OCI-M2 (cell line): Measurements from ENCODE around the gene MAP2K4.
"Not testable (repeated sequence)": the region's sequence is repeated elsewhere in the genome, so short reads cannot be mapped to it uniquely, and the experiment has no call there.

ENCODE experiments used
- DNase-seq: peaks from one replicate; lab custom pipeline; 2025; ENCODE audit not compliant: unreplicated experiment; lab: John Stamatoyannopoulos, UW

MAP2K4 gene

DNA sequence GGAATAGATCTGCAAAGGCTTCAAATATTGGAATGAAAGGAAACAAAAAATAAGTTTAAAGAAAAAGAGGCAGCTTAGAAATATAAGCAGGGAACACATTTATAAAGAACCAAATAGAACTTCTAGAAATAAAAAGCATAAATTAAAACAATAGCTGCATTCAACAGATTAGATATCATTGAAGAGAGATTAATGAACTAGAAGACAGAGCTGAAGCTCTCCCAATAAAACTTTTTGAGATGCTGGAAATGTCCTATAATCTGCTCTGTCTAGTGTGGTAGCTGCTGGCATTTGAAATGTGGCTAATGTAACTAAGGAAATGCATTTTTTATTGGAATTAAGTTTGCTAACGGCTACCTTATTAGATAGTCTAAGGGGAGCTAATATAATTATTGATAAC is 115.6 kb downstream of the MAP2K4 start:
- DNase-seq, result no peak

DNA sequence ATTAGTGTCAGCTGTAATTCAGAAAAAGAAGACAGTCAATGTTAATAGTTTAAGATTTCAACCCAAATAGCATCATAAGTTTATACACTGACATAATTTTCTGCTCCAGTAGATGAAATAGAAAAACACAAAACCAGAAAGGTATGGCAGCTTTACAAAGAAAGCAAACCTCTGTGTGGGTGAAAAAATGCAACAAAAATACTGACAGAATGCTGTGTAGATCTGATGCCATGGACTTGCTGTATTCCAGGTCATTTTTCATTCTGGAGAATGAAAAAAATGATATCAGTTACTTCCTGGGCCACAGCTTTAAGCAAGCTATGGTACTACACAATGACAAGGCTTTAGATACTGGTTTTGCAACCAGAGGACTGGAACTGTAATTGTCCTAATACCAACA is 116.0 kb downstream of the MAP2K4 start:
- no peak for DNase-seq

DNA sequence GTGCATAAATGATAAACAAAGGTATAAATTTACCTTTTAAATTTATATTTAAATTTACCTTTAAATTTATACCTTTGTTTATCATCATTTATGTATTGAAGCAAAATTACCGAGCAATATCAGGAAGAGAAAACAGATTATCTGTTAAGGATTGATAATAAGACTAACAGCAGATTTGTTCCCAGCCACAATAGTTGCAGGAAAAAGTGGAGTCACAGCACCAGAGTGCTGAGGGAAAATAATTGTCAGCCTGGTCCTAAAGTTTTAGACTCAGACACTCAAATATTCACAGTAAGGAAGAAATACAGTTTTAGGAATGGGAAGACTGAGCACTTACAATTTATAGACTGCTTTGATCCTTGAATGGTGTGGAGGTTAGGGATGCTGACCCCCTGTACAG is 117.2 kb downstream of the MAP2K4 start:
- no peak for DNase-seq

DNA sequence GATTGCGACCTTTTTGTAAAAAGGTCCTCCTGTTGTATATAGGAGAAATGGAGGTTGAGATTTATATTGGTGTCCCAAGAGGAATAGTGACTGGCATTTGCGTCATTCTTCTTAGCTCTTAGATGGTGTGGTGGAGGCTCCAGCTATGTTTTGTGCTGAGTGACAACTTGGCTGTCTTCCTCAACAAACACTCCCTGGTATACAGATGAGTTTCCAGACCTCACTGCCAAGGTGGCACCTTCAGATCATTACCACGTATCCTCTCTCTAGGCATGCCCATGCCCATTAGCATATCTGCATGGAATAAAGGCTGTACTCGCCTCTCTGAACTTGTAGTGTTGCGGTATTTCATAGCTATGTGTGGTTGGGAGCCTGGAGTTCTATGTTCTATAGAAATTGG is 120.0 kb downstream of the MAP2K4 start:
- DNase-seq, result no peak

DNA sequence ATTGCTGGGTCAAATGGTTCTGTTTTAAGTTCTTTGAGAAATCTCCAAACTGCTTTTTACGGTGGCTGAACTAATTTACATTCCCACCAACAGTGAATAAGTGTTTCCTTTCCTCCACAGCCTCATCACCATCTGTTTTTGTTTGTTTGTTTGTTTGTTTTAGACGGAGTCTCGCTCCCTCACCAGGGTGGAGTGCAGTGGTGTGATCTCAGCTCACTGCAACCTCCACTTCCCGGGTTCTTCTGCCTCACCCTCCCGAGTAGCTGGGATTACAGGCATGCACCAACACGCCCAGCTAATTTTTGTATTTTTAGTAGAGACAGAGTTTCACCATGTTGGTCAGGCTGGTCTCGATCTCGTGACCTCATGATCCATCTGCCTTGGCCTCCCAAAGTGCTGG is 141.5 kb downstream of the MAP2K4 start:
- DNase-seq, result not testable (repeated sequence)

DNA sequence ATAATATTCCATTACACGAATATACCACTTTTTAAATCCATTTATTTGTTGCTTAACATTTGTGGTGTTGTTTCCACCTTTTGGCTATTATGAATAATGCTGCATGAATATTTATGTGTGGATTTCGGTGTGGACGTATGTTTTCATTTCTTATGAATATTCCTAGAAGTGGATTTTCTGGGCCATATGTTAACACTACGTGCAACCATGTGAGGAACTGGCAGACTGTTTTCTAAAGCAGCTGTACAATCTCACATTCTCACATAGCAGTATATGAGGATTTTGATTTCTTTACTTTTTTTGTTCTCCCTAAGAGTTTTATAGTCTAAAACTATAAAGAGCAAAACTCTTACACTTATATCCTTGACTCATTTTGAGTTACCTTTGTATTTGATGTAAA is 143.4 kb downstream of the MAP2K4 start:
- no peak for DNase-seq

DNA sequence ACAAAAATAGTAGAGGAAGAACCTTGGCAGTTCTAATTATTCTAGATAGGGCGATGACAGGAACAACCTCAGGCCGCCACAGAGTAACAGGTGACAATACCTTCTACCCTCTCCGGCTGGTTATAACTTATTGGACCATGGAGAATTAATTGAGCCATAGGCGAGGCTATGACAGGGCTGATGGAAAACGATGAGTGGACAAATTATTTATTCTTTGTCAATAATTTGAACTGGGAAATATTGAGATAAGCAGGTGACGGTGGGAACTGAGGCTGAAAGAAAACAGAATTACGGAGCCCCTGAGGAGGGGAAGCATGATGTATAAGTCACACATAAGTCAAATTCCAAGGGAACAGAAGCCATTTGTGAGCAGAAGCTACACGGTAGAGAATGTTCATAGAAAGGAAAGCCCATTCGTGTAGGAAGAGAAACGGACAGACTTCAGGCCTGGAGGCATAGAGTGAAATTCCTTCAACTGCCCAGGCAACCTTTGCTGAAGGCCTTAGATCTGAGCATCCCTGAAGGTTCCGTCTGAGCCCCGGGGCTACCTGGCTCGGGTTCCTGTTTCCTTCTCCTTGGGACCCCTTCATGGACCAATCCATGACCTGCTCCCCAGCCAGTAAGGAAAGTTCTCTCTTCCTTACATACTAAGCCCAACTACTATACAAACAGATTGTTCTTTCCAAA is 158.1 kb downstream of the MAP2K4 start:
- DNase-seq, result no peak

DNA sequence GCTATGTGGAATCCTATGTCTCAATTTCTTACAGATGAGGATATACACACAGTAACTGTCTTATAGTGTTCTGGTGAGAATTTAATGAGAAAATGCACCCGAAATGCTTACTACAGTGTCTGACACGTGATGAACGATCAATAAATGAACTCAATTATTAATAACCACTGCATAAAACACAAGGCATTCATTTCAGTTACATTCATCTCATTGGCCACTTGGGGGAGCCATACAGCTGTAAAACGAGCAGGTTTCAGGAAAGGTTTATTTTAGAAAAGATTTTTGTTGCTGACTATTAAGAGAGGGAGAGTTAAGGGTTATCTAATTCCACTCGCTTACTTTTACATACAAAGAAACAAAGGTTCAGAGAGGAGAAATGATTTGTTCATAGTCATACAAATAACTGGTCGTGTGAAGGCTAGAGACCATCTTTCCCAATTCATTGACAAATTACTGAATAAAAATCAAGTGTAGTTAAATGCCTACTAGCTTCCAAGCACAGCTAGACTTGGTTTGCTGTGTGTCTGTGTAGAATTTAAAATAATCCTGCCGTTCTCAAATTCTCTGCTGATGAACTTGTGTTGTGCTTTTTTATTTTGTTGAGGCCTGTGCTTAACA is 160.1 kb downstream of the MAP2K4 start:
- DNase-seq, result no peak

DNA sequence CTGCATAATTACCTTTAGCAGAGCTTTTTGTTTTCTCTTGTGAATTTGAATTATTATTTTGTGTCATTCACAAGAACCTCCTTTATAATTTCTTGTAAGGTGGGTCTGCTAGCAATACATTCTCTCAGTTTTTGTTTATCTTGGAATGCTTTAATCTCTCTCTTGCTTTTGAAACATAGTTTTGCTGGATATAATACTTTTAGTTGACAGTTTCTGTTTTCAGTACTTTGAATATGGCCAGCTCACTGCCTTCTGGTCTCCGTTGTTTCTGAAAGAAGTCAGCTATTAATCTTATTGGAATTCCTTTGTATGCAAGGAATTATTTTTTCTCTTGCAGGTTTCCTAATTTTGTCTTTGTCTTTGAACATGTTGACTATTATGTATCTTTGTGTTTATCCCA is 167.0 kb downstream of the MAP2K4 start:
- no peak for DNase-seq

DNA sequence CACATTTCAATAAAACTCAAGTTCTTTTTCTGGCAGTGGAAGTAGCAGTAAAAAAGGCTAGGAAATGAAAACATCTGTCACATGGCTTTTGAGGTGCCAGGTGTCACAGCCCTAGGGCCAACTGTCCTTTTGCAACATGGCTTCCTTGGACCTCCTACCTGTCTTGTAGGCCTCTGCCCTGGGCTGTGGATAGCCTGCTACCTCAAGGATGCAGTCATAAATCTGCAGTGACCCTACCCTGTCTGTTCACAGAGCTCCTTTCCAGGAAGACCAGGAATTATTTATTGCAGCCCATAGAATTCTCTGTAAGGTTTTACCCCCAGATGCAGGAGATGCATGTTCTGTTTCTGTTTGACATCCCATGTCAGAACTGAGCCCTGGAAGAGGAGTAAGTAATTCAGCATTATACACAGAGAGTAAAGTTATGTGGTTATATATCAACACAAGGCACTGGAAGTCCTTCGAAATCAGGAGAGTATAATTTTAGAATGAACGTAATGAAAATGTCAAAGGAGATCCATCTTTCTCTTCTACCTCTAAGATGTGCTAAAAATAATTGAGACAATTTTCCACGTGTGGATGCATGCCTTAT is 172.6 kb downstream of the MAP2K4 start:
- no peak for DNase-seq
